ENCODE data around the gene MMP2.

DNA sequence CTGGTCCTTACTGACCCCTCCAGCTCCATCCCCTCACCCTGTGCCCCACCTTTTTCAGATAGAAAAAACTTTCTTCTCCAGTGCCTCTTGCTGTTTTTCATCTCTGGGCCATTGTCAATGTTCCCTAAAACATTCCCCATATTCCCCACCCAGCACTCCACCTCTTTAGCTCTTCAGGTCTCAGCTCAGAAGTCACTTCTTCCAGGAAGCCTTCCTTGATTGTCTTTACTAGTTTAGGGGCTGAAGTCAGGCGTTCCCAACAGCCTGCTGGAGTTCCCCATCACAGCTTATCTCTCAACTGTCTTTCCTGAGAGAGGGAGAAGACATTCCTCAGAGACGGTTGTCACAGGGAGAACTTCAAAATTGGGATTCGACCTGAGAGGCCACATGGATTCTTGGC is 1.3 kb upstream of the MMP2 start:
- TF ChIP-seq EZH2 (IDR thresholded peaks at IDR 0.05; ENCODE audit: low read length, unreplicated experiment) (no peak), EZH2phosphoT487 (IDR thresholded peaks at IDR 0.05; ENCODE audit: borderline replicate concordance, low read length) (no peak)
- TF ChIP-seq, protein P1, sequence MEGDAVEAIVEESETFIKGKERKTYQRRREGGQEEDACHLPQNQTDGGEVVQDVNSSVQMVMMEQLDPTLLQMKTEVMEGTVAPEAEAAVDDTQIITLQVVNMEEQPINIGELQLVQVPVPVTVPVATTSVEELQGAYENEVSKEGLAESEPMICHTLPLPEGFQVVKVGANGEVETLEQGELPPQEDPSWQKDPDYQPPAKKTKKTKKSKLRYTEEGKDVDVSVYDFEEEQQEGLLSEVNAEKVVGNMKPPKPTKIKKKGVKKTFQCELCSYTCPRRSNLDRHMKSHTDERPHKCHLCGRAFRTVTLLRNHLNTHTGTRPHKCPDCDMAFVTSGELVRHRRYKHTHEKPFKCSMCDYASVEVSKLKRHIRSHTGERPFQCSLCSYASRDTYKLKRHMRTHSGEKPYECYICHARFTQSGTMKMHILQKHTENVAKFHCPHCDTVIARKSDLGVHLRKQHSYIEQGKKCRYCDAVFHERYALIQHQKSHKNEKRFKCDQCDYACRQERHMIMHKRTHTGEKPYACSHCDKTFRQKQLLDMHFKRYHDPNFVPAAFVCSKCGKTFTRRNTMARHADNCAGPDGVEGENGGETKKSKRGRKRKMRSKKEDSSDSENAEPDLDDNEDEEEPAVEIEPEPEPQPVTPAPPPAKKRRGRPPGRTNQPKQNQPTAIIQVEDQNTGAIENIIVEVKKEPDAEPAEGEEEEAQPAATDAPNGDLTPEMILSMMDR (conservative IDR thresholded peaks at IDR 0.05; ENCODE audit: low read depth, low read length): no peak
